HG02885 (cell line): Measurements from ENCODE around the gene GALNT13.

ENCODE experiments used
- ATAC-seq: cut with Tn5 transposase; IDR thresholded peaks from one replicate; pipeline ENCODE4 v1.9.1; 2021; ENCODE audit warnings: mild to moderate bottlenecking; ENCODE audit not compliant: unreplicated experiment, poor library complexity

The GALNT13 gene

DNA sequence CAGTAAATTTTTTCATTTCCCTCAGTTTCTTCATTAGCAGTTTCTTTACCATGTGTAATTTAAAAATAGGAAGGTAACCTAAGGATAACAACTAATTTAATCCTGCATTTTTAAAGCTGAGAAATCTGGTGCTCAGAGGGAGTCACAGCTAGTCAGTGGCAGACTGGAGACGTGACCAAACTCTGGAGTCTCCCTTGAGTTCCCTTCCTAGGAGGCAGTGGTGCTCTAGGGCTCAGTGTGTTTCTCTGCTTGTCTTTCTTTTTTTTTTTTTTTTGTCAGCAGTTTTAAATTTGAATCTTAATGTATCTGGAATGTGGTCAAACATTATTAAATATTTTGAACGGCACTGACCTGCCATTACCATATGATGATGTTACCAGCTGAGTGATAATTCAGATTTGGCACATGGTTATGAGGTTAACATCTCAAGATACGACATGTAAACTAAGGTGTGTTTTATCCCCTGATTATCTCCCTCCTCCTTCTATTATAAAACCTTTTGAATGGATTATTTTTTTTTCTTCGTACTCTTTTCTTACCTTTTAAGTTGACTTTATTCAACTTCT is 226.2 kb downstream of the GALNT13 start:
- ATAC-seq: no peak

DNA sequence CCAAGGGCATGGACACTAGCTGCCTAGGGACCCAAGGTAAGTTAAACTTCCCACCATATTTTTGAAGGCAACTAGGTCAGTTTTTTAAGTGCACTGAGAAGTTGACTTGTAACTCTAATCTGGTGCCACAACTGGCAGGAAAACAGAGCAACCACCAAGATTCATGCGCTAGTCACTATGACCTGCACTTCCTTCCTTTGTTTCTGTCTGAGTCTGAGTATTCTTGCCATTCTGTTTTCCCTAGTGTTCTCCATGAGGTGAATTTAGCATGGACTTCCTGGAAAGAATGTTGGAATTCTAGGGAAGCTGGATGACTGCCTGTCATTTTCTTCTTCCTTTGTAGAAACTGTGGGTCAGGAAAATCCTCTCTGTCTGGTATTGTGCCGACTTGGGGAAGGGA is 249.0 kb downstream of the GALNT13 start:
- no peak for ATAC-seq

GRCh38 chr2:154125891-154126290 is 254.2 kb downstream of the GALNT13 start:
- ATAC-seq: no peak

DNA sequence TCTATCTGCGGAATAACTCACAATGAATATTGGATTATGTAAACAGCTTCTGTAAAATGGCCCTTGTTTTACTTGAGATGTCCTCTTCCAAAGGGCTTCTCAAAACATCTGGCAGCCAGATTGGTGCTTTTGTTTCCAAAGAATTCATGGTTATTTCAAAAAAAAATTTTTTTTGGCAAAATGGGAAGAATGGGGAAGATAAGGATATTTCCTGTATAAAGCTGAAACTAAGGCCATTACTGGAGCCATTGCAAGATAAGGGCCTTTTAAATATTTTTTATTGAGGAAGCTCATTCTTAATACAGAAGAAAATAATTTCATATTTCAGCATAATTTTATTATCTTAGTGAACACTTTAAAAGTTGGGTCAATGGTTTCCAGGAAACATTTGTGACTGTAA is 259.1 kb downstream of the GALNT13 start:
- no peak for ATAC-seq

GRCh38 chr2:154132827-154133226 is 261.1 kb downstream of the GALNT13 start:
- no peak for ATAC-seq

DNA sequence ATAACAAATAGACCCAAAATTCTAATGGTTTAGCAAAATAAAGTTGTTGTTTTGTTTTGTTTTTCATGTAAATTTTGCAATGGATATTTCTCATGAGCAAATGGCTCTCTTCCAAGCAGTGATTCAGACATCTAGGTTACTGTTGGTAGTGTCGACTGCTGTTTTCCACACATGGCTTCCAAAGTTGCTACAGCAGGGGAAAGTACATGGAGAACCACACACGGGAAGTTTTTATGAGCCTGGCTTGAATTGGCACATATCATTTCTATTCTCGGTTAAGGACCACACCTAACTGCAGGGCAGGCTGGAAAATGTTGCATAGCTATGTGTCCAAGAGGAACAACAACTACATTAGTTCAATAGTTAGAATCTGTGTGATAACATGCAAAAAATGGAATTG is 262.1 kb downstream of the GALNT13 start:
- no peak for ATAC-seq

DNA sequence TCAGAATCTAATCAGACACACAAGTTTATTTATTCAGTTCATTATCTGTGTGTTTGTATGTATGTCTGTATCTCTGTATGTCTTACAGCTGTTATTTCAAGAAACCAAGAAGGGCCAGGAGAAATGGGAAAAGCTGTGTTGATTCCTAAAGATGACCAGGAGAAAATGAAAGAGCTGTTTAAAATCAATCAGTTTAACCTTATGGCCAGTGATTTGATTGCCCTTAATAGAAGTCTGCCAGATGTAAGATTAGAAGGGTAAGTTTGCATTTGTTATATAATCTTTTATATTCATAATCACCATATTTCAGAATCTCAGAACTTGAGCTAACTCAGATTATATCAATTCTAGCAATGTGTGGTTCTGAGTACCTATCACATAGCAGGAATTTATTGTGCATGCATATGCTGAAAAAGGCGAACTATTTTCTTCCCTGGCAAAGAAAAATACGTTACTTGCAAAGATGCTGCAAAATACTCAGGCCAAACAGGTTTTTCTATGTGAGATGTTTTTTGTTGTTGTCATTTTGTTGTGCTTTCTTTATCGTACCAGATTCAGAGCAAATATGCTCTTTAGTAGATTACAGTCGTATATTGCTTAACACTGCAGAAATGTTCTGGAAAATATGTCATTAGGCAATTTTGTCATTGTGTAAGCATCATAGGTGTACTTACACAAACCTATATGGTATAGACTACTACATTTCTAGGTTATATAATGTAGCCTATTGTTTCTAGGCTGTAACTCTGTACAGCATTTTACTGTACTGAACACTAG is 268.7 kb downstream of the GALNT13 start:
- ATAC-seq: no peak

- ATAC-seq: no peak
These were observed 270.8 kb downstream of the GALNT13 start for GRCh38 chr2:154142480-154142879.

DNA sequence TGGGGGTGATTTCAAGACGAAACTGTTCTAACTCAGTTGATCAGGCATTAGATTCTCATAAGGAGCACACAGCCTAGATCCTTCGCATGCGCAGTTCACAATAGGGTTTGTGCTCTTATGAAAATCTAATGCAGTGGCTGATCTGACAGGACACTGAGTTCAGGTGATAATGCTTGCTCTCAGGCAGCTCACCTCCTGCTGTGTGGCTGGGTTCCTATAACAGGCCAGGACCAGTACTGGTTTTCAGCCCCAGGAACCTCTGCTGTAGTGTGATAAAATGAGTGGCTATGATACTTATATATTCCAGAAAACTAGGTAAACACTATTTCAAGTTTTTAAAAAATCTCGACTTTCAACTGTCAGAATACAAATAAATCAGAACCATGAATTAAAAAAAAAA is 271.4 kb downstream of the GALNT13 start:
- no peak for ATAC-seq

- ATAC-seq: no peak
These were observed 286.4 kb downstream of the GALNT13 start for GRCh38 chr2:154158101-154158500.

DNA sequence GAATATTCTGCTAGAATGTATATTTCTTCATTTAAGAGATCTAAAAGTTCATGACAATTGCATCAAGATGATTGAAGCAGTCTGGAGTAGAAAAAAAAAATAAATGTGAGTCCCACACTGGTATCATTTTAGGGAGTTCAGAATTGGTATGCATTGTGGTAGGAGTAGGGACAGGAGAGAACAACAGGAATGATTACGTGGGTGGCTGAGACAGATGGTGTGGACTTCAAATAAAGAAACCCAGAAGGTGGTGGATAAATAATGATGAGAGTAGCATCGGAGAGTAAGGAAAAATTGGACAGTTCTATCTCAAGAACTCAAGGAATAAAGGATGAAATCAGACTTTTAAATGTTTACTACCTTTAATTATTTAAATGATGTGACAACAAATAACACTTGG is 289.6 kb downstream of the GALNT13 start:
- no peak for ATAC-seq

GRCh38 chr2:154170400-154170799 is 298.7 kb downstream of the GALNT13 start:
- no peak for ATAC-seq

GRCh38 chr2:154173164-154173563 is 301.4 kb downstream of the GALNT13 start:
- ATAC-seq: no peak

DNA sequence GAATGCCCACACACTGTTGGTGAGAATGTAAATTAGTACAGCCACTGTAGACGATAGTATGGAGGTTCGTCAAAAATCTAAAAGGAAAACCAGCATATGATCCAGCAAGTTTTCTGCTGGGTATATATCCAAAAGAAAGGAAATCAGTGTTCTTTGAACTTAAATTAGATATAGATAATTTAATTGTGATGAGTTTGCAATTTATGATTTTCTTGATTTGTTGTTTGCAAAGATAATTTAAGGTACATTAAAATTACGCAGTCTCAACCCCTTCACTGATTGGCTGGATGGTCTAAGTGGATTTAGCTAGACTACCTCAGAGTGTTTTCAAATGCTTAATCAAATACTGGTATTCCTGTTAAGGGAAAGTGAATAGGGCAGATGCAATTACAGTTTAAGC is 302.2 kb downstream of the GALNT13 start:
- no peak for ATAC-seq

DNA sequence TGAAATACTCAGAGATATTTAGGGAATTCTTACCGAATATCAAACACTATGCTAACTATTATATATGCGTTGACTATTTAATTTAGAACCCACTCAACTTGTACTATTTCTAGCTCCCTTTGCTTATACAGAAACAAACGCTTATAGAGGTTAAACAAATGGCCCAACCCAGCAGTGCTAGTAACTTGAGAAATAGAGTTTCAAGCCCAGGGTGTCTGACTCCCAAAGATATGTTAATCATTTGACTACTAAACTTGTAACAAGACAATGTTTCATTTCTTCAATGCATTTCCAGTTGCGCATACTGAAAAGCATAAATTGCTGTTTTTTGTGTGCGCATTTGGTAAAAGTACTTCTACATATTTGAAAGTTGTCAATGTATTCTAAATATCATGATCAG is 310.3 kb downstream of the GALNT13 start:
- ATAC-seq: no peak

DNA sequence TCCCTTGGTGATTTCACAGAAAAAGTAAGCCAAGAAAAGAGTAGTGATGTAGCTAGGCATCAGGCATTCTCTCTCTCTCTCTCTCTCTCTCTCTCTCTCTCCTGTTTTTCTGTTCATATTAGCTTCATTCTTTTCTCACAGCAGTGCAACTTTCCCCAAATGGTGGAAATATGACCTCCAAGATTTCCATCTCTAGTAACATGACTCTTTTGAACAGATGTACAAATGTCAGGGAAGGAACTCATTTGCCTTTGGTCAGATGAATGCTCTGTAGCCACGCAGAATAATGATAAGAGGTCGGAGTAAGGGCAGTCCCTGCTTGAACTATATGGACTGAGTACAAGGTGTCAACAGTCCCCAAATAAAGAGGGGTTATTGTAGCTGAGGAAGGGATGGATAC is 316.2 kb downstream of the GALNT13 start:
- no peak for ATAC-seq

DNA sequence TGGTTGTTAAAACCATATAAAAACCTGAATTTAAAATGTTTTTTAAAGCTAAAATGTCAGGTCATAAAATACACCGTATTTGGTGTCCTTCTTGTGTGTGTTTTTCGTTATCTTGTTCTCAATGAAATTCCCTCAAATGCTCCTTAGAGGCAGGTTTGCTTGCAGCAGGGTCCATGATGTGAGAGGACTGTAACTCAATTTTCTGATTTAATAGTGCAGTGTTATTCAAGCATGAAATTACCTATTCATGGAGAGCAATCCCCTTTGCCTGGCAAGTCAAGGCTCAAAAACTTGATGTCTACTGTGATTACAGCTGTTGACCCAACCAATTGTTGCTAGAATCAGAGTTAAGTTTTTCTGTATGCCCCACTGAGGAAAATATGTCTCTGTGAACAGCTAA is 318.2 kb downstream of the GALNT13 start:
- no peak for ATAC-seq

- no peak for ATAC-seq
These were observed 321.5 kb downstream of the GALNT13 start for GRCh38 chr2:154193246-154193645.

DNA sequence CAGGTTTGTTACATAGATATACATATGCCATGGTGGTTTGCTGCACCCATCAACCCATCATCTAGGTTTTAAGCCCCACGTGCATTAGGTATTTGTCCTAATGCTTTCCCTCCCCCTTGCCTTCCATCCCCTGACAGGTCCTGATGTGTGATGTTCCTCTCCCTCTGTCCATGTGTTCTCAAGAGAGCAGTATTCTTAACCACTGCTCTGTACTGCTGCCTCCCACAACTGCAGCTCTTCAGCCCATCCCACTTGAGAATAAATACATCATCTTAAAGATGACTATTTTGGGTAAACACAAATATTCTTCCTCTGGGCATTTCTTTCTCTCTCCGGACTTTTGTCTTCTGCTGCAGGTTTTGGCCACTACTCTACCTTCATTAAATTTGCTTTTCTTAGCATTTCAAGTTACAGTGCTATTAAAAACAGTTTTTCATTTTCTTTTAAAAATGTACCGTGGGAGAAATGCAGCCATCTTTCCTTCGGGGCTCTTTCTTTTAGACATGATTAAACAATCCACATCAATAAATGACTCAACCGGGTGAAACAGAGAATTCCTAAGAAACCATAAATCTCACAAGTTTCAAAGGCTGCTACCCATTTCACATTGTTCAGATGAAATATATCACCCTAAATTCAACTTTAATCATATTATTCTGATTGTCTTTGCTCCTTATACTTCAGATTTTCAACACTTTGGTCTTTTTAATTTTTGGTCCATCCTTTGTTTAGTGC is 323.4 kb downstream of the GALNT13 start:
- ATAC-seq: no peak

- no peak for ATAC-seq
These were observed 324.0 kb downstream of the GALNT13 start for GRCh38 chr2:154195644-154196195.

DNA sequence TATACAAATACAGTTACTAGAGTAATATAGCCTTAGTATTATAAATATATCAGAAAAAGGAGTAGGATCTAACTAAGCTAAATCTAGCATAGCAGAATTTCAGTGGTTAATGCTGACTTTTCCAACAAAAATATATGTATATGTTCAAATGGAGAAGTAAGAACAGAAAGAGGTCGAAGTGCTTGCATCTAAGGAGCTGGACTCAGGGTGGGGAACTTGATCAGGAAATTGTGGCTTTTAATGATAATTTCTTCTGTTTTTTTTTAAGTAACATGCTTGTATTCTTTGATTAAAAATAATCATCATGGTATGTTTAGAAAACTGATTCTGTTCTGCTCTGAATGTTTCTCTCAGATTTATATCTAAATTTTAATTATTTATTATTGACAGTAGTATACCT is 327.1 kb downstream of the GALNT13 start:
- ATAC-seq: no peak
